ENCODE results near the gene MPI.

DNA sequence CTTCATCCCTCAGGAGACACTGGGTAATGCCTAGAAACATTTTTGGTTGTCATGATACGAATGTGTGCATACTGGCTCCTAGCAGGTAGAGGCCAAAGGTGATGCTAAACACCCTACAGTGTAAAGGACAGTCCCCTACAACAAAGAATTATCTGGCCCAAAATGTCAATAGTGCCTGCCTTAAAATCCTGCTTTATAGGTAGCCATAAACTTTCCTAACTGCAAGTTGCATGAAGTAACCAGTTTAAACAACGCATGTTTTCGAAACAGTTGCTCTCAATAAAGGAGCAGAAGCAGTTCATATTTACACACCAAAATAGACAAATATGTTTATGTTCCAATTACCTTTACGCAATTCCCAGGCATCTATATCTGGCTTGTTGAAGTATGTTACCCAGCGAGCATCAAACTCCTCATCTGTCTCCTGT lies 38.9 kb downstream of the MPI start:
- TF ChIP-seq, protein P1, sequence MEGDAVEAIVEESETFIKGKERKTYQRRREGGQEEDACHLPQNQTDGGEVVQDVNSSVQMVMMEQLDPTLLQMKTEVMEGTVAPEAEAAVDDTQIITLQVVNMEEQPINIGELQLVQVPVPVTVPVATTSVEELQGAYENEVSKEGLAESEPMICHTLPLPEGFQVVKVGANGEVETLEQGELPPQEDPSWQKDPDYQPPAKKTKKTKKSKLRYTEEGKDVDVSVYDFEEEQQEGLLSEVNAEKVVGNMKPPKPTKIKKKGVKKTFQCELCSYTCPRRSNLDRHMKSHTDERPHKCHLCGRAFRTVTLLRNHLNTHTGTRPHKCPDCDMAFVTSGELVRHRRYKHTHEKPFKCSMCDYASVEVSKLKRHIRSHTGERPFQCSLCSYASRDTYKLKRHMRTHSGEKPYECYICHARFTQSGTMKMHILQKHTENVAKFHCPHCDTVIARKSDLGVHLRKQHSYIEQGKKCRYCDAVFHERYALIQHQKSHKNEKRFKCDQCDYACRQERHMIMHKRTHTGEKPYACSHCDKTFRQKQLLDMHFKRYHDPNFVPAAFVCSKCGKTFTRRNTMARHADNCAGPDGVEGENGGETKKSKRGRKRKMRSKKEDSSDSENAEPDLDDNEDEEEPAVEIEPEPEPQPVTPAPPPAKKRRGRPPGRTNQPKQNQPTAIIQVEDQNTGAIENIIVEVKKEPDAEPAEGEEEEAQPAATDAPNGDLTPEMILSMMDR (IDR thresholded peaks at IDR 0.05; ENCODE audit: low read depth, low read length, missing input control), result no peak
- peak; percentile 25 for TF ChIP-seq SP1 (IDR thresholded peaks at IDR 0.05)
- TF ChIP-seq, protein P2, sequence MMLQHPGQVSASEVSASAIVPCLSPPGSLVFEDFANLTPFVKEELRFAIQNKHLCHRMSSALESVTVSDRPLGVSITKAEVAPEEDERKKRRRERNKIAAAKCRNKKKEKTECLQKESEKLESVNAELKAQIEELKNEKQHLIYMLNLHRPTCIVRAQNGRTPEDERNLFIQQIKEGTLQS (IDR thresholded peaks at IDR 0.05), result no peak
- TF ChIP-seq, protein P3, sequence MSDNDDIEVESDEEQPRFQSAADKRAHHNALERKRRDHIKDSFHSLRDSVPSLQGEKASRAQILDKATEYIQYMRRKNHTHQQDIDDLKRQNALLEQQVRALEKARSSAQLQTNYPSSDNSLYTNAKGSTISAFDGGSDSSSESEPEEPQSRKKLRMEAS (IDR thresholded peaks at IDR 0.05), result no peak

Measured in liver (tissue), 3 donors.